COLO668 (cell line): ENCODE measurements around the gene GALNTL6.

Source experiments
- DNase-seq: peaks from one replicate; lab custom pipeline; 2025; ENCODE audit not compliant: unreplicated experiment; lab: John Stamatoyannopoulos, UW

The GALNTL6 gene

GRCh38 chr4:171812665-171813525 is at the start of gene GALNTL6:
Gene GALNTL6 (plus strand): TSS chr4:171813404.
- DNase-seq: no peak

GRCh38 chr4:171765514-171765913 is 47.7 kb upstream of the GALNTL6 start:
- DNase-seq: no peak

- DNase-seq: no peak
Measured at GRCh38 chr4:171774642-171775190, 38.5 kb upstream of the GALNTL6 start.

- no peak for DNase-seq
Measured at GRCh38 chr4:171779301-171779700, 33.9 kb upstream of the GALNTL6 start.

- DNase-seq: no peak
Measured at GRCh38 chr4:171785388-171785787, 27.8 kb upstream of the GALNTL6 start.

GRCh38 chr4:171793723-171794122 is 19.5 kb upstream of the GALNTL6 start:
- no peak for DNase-seq

GRCh38 chr4:171794528-171794927 is 18.7 kb upstream of the GALNTL6 start:
- no peak for DNase-seq

- DNase-seq: no peak
Measured at GRCh38 chr4:171809854-171810253, 3.4 kb upstream of the GALNTL6 start.

- no peak for DNase-seq
Measured at GRCh38 chr4:171812333-171812664, 905 bp upstream of the GALNTL6 start.

GRCh38 chr4:171813526-171814250 is 484 bp downstream of the GALNTL6 start:
- no peak for DNase-seq

GRCh38 chr4:171814545-171814944 is 1.3 kb downstream of the GALNTL6 start:
- no peak for DNase-seq

GRCh38 chr4:171817026-171817425 is 3.8 kb downstream of the GALNTL6 start:
- no peak for DNase-seq

- no peak for DNase-seq
Measured at GRCh38 chr4:171834640-171835039, 21.4 kb downstream of the GALNTL6 start.

GRCh38 chr4:171843456-171843855 is 30.3 kb downstream of the GALNTL6 start:
- no peak for DNase-seq

GRCh38 chr4:171846232-171846631 is 33.0 kb downstream of the GALNTL6 start:
- peak; percentile 55 for DNase-seq

- no peak for DNase-seq
Measured at GRCh38 chr4:171846893-171847292, 33.7 kb downstream of the GALNTL6 start.

- no peak for DNase-seq
Measured at GRCh38 chr4:171847751-171848150, 34.5 kb downstream of the GALNTL6 start.

GRCh38 chr4:171849686-171850222 is 36.5 kb downstream of the GALNTL6 start:
- no peak for DNase-seq

GRCh38 chr4:171851295-171851694 is 38.1 kb downstream of the GALNTL6 start:
- no peak for DNase-seq

GRCh38 chr4:171857302-171858012 is 44.3 kb downstream of the GALNTL6 start:
- DNase-seq: no peak

- DNase-seq: no peak
Measured at GRCh38 chr4:171875291-171875690, 62.1 kb downstream of the GALNTL6 start.
